ENCODE results near the gene AP2B1.

Gene AP2B1

GRCh38 chr17:35575759-35576158 is 11.4 kb upstream of the AP2B1 start:
- H3K79me2 ChIP-seq (ENCODE audit: insufficient read depth, low read length), result peaks cover 16% of the 10 kb centered on the region
- no peaks in the 10 kb centered on the region for H4K20me1 ChIP-seq (ENCODE audit: low read depth, low read length)
- no peak overlapping the region for H3K4me2 ChIP-seq (ENCODE audit: low read depth, low read length, poor library complexity, severe bottlenecking)
- H3K27me3 ChIP-seq (ENCODE audit: low read length), result no peaks in the 10 kb centered on the region
- H2AFZ ChIP-seq (ENCODE audit: low read depth, low read length, severe bottlenecking), result no peak overlapping the region
- H3K9me2 ChIP-seq (replicated peaks; ENCODE audit: insufficient read depth, low read length), result no peaks in the 10 kb centered on the region
- H3F3A ChIP-seq (ENCODE audit: insufficient read depth), result peaks cover 34% of the 10 kb centered on the region; the same call in 1 of the 2 replicates
- peaks cover 7% of the 10 kb centered on the region; the same call in 1 of the 2 replicates for H3K36me3 ChIP-seq (ENCODE audit: low read length)
- TF ChIP-seq EZH2phosphoT487 (conservative IDR thresholded peaks at IDR 0.05; ENCODE audit: low read length), result no peak
- TF ChIP-seq, protein P1, sequence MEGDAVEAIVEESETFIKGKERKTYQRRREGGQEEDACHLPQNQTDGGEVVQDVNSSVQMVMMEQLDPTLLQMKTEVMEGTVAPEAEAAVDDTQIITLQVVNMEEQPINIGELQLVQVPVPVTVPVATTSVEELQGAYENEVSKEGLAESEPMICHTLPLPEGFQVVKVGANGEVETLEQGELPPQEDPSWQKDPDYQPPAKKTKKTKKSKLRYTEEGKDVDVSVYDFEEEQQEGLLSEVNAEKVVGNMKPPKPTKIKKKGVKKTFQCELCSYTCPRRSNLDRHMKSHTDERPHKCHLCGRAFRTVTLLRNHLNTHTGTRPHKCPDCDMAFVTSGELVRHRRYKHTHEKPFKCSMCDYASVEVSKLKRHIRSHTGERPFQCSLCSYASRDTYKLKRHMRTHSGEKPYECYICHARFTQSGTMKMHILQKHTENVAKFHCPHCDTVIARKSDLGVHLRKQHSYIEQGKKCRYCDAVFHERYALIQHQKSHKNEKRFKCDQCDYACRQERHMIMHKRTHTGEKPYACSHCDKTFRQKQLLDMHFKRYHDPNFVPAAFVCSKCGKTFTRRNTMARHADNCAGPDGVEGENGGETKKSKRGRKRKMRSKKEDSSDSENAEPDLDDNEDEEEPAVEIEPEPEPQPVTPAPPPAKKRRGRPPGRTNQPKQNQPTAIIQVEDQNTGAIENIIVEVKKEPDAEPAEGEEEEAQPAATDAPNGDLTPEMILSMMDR (IDR thresholded peaks at IDR 0.05; ENCODE audit: insufficient read depth, low read length, poor library complexity, severe bottlenecking), result no peak
- no peaks in the 10 kb centered on the region for H3K9me3 ChIP-seq (ENCODE audit: insufficient read depth, low read length)
- no peak overlapping the region for H3K9ac ChIP-seq (ENCODE audit: low read length)
- no peak overlapping the region for H3K27ac ChIP-seq (ENCODE audit: low read depth, low read length)
- H3K4me3 ChIP-seq (ENCODE audit: insufficient read depth, low read length, poor library complexity, severe bottlenecking), result no peak overlapping the region

GRCh38 chr17:35577830-35578196 is 9.3 kb upstream of the AP2B1 start:
- H4K20me1 ChIP-seq (ENCODE audit: low read depth, low read length), result no peaks in the 10 kb centered on the region
- peak overlapping the region; percentile 99 for H3K4me3 ChIP-seq (ENCODE audit: insufficient read depth, low read length, poor library complexity, severe bottlenecking)
- H3K36me3 ChIP-seq (ENCODE audit: low read length), result peaks cover 7% of the 10 kb centered on the region; the same call in 1 of the 2 replicates
- H2AFZ ChIP-seq (ENCODE audit: low read depth, low read length, severe bottlenecking), result peak overlapping the region; percentile 78
- no peaks in the 10 kb centered on the region for H3K27me3 ChIP-seq (ENCODE audit: low read length)
- H3K9me2 ChIP-seq (replicated peaks; ENCODE audit: insufficient read depth, low read length), result no peaks in the 10 kb centered on the region
- peaks cover 7% of the 10 kb centered on the region; the same call in 1 of the 2 replicates for H3K79me2 ChIP-seq (ENCODE audit: insufficient read depth, low read length)
- H3K4me2 ChIP-seq (ENCODE audit: low read depth, low read length, poor library complexity, severe bottlenecking), result peak overlapping the region; percentile 99
- peaks cover 34% of the 10 kb centered on the region; the same call in 1 of the 2 replicates for H3F3A ChIP-seq (ENCODE audit: insufficient read depth)
- H3K27ac ChIP-seq (ENCODE audit: low read depth, low read length), result peak overlapping the region; percentile 77
- H3K9ac ChIP-seq (ENCODE audit: low read length), result peak overlapping the region; percentile 96
- TF ChIP-seq, protein P1 (IDR thresholded peaks at IDR 0.05; ENCODE audit: insufficient read depth, low read length, poor library complexity, severe bottlenecking), result no peak
- no peak for TF ChIP-seq EZH2phosphoT487 (conservative IDR thresholded peaks at IDR 0.05; ENCODE audit: low read length)
- no peaks in the 10 kb centered on the region for H3K9me3 ChIP-seq (ENCODE audit: insufficient read depth, low read length)

GRCh38 chr17:35578197-35578928 is 8.8 kb upstream of the AP2B1 start, which contains the start of gene PEX12:
TSS of gene PEX12 (minus strand) at chr17:35578571. CDS start at chr17:35578021, 550 bp downstream.
- TF ChIP-seq EZH2phosphoT487 (conservative IDR thresholded peaks at IDR 0.05; ENCODE audit: low read length), result no peak
- TF ChIP-seq, protein P1 (IDR thresholded peaks at IDR 0.05; ENCODE audit: insufficient read depth, low read length, poor library complexity, severe bottlenecking), result no peak
- H3K79me2 ChIP-seq (ENCODE audit: insufficient read depth, low read length), result peaks cover 7% of the 10 kb centered on the region; the same call in 1 of the 2 replicates
- peak within 1 kb of the TSS; percentile 96 for H3K9ac ChIP-seq (ENCODE audit: low read length)
- peak within 1 kb of the TSS; percentile 77 for H3K27ac ChIP-seq (ENCODE audit: low read depth, low read length)
- H3K4me2 ChIP-seq (ENCODE audit: low read depth, low read length, poor library complexity, severe bottlenecking), result peak within 1 kb of the TSS; percentile 99
- H3K4me3 ChIP-seq (ENCODE audit: insufficient read depth, low read length, poor library complexity, severe bottlenecking), result peak within 1 kb of the TSS; percentile 99
- H3K9me2 ChIP-seq (replicated peaks; ENCODE audit: insufficient read depth, low read length), result no peaks in the 10 kb centered on the region
- no peaks in the 10 kb centered on the region for H4K20me1 ChIP-seq (ENCODE audit: low read depth, low read length)
- H3K9me3 ChIP-seq (ENCODE audit: insufficient read depth, low read length), result no peaks in the 10 kb centered on the region
- H2AFZ ChIP-seq (ENCODE audit: low read depth, low read length, severe bottlenecking), result peak within 1 kb of the TSS; percentile 83
- H3K27me3 ChIP-seq (ENCODE audit: low read length), result no peaks in the 10 kb centered on the region
- peaks cover 34% of the 10 kb centered on the region; the same call in 1 of the 2 replicates for H3F3A ChIP-seq (ENCODE audit: insufficient read depth)
- peaks cover 7% of the 10 kb centered on the region; the same call in 1 of the 2 replicates for H3K36me3 ChIP-seq (ENCODE audit: low read length)

Data from SU-DHL-6 (cell line).